Mucosa of rectum (tissue), 2 donors: ENCODE results near the gene DCTN5.

Experiments used
- H3K27ac ChIP-seq, 2 donors: one replicate each; pipeline ENCODE4 v1.7.0; 2013; ENCODE audit warnings: inconsistent platforms in 2 of 2, low read depth in 2 of 2, low read length in 2 of 2
- H3K27me3 ChIP-seq, 2 donors: one replicate each; pipeline ENCODE4 v1.7.0; 2013; ENCODE audit warnings: low read length in 2 of 2; ENCODE audit not compliant: control insufficient read depth in 2 of 2, insufficient read depth in 2 of 2
- H3K36me3 ChIP-seq, 2 donors: one replicate each; pipeline ENCODE4 v1.7.0; 2013; ENCODE audit warnings: low read length in 2 of 2; ENCODE audit not compliant: control insufficient read depth in 2 of 2, insufficient read depth in 2 of 2
- H3K4me1 ChIP-seq, 2 donors: one replicate each; pipeline ENCODE4 v1.7.0; 2013; ENCODE audit warnings: low read length in 2 of 2, mild to moderate bottlenecking in 1 of 2; ENCODE audit not compliant: control insufficient read depth in 2 of 2, insufficient read depth in 2 of 2
- H3K4me3 ChIP-seq, 2 donors: one replicate each; pipeline ENCODE4 v1.7.0; 2013; ENCODE audit warnings: low read length in 2 of 2
- H3K9ac ChIP-seq, 2 donors: one replicate each; pipeline ENCODE4 v1.7.0; 2013; ENCODE audit warnings: low read length in 2 of 2, low read depth in 1 of 2, mild to moderate bottlenecking in 1 of 2
- H3K9me3 ChIP-seq, 2 donors: one replicate each; pipeline ENCODE4 v1.7.0; 2013; ENCODE audit warnings: low read length in 2 of 2; ENCODE audit not compliant: control insufficient read depth in 2 of 2
- donor health status: healthy.
- donor health status: Normal muscosa, but diverticular disease.

Gene DCTN5

DNA sequence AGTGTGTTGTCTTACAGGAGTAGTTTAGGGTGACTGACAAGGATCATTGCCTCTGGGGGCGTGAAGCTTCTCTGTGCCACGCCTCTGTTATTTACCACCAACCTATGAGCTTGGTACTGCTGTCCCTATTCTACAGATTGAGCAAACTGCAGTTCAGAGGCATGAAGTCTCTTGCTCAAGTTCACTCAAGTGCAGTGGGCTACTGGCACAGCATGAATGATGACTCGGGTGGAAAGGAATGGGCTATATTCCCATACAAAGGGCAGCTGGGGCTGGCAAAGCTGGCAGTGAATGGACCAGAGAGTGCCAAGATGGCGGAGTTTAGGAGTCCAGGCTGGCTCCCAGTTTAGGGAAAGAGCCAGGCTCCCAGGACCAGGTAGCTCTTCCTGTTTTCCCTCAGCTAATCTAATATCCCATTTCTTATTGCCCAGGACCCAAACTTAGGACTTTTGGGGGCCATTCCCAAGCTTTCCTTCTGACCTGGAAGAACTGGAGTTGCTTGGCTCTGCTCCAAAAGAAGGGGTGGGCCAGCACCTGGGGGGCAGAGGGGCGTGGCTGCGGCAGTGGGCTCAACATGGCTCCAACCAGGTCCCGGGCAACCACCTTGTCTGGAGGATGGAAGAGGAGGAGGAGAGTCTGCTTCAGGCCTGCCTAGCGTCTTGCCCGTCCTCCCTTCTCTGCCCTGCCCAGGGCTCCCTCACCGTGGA, 50.4 kb downstream of the DCTN5 start:
- Histone ChIP-seq H3K9me3 (no peaks in the 10 kb centered on the region), H3K9ac (no peak overlapping the region), H3K36me3 (peaks cover 64 to 73% of the 10 kb centered on the region in 2 donors)

GRCh38 chr16:23692190-23692837, 51.0 kb downstream of the DCTN5 start:
- Histone ChIP-seq H3K36me3 (peaks cover 66 to 72% of the 10 kb centered on the region in 2 donors), H3K27me3 (no peaks in the 10 kb centered on the region), H3K4me1 (no peaks in the 10 kb centered on the region), H3K27ac (no peak overlapping the region), H3K4me3 (no peak overlapping the region), H3K9me3 (no peaks in the 10 kb centered on the region), H3K9ac (no peak overlapping the region)

More for the DNA sequence above, 50.4 kb downstream of the DCTN5 start:
- H3K27me3 ChIP-seq, result no peaks in the 10 kb centered on the region
- no peaks in the 10 kb centered on the region for H3K4me1 ChIP-seq
- H3K4me3 ChIP-seq, result no peak overlapping the region
- no peak overlapping the region for H3K27ac ChIP-seq

DNA sequence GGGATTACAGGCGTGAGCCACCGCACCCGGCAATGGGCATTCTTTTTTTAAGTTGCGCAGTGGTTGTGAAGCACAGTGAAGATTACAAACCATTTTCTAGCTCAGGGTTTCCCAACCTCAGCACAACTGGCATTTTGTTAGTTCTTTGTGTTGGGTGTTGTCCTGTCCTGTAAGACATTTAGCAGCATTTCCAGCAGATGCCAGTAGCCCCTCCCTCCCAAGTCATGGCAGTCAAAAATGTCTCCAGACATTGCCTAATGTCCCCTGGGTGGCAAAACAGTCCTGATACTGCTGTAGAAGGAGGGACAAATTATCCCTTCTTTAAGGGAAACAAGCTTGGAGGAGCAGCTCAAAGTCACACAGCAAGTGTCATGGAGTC, 53.0 kb downstream of the DCTN5 start:
- no peak overlapping the region for H3K4me3 ChIP-seq
- H3K27ac ChIP-seq, result no peak overlapping the region
- H3K27me3 ChIP-seq, result no peaks in the 10 kb centered on the region
- H3K36me3 ChIP-seq, result peaks cover 69 to 71% of the 10 kb centered on the region in 2 donors
- peaks cover 0 to 6% of the 10 kb centered on the region in 2 donors for H3K4me1 ChIP-seq
- no peak overlapping the region for H3K9ac ChIP-seq
- H3K9me3 ChIP-seq, result no peaks in the 10 kb centered on the region

- no peak overlapping the region for H3K4me3 ChIP-seq
- peaks cover 64 to 66% of the 10 kb centered on the region in 2 donors for H3K36me3 ChIP-seq
- H3K9me3 ChIP-seq, result no peaks in the 10 kb centered on the region
- H3K27ac ChIP-seq, result no peak overlapping the region
- no peak overlapping the region for H3K9ac ChIP-seq
- no peaks in the 10 kb centered on the region for H3K27me3 ChIP-seq
- H3K4me1 ChIP-seq, result peaks cover 0 to 9% of the 10 kb centered on the region in 2 donors
Measured at GRCh38 chr16:23694644-23695373, 53.5 kb downstream of the DCTN5 start.

GRCh38 chr16:23695756-23696155, 54.5 kb downstream of the DCTN5 start:
- Histone ChIP-seq H3K36me3 (peaks cover 62 to 65% of the 10 kb centered on the region in 2 donors), H3K9ac (no peak overlapping the region), H3K27me3 (no peaks in the 10 kb centered on the region), H3K4me3 (no peak overlapping the region), H3K9me3 (no peaks in the 10 kb centered on the region), H3K27ac (no peak overlapping the region), H3K4me1 (peaks cover 0 to 9% of the 10 kb centered on the region in 2 donors)

DNA sequence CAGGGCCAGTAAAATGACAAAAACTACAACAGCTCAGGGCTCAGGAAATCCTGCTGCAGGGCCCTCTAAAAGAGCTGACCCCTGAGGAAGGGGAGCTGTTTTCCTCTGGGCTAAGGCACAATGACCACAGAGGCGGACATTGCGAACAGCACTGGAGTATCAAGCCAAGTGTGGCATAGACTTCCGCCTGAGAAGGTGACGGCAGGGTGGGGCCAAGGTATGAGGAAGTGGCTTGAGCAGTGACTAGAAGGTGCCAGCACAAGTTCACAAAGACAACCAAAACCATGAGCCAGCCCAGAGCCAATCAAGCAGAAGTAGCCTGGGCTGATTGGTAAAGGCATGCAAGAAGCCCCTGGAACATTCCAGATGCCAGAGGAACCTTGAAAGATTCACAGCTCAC, 57.8 kb downstream of the DCTN5 start:
- Histone ChIP-seq H3K4me3 (peak overlapping the region in 1 of 2 donors; percentile 15), H3K36me3 (peaks cover 62 to 68% of the 10 kb centered on the region in 2 donors), H3K27me3 (no peaks in the 10 kb centered on the region), H3K9ac (peak overlapping the region; percentile 41 to 46), H3K9me3 (no peaks in the 10 kb centered on the region), H3K27ac (peak overlapping the region; percentile 80 to 85), H3K4me1 (peaks cover 0 to 9% of the 10 kb centered on the region in 2 donors)

- no peak overlapping the region for H3K4me3 ChIP-seq
- no peaks in the 10 kb centered on the region for H3K9me3 ChIP-seq
- H3K27ac ChIP-seq, result peak overlapping the region; percentile 48 to 62
- H3K36me3 ChIP-seq, result peaks cover 64 to 65% of the 10 kb centered on the region in 2 donors
- peaks cover 0 to 9% of the 10 kb centered on the region in 2 donors for H3K4me1 ChIP-seq
- H3K9ac ChIP-seq, result peak overlapping the region in 1 of 2 donors; percentile 12
- H3K27me3 ChIP-seq, result no peaks in the 10 kb centered on the region
Measured at GRCh38 chr16:23700093-23700492, 58.8 kb downstream of the DCTN5 start.

- Histone ChIP-seq H3K36me3 (peaks cover 67 to 69% of the 10 kb centered on the region in 2 donors), H3K4me3 (no peak overlapping the region), H3K9me3 (no peaks in the 10 kb centered on the region), H3K4me1 (peaks cover 0 to 9% of the 10 kb centered on the region in 2 donors), H3K9ac (no peak overlapping the region), H3K27me3 (no peaks in the 10 kb centered on the region), H3K27ac (peak overlapping the region; percentile 48)
Measured at GRCh38 chr16:23700509-23700908, 59.2 kb downstream of the DCTN5 start.

DNA sequence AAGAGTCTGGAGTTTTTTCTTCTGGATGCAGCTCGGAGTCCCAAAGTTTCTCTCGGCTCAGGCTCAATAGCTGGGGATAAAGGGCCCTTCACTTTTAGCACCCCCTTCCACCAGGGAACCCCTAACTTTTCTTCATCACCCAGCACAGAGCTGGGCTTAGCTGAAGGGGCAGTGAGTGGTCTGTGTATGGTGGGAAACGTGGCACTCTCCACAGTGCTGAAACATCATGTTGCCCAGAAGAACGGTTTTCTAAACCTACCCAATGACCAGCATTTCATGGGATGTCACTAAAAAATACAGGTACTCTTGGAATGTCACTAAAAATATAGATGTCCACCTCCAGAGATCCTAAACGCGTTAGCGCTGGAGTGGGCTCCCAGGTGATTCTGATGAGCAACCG, 59.8 kb downstream of the DCTN5 start:
- no peak overlapping the region for H3K9ac ChIP-seq
- H3K4me3 ChIP-seq, result no peak overlapping the region
- peaks cover 0 to 9% of the 10 kb centered on the region in 2 donors for H3K4me1 ChIP-seq
- peaks cover 68% of the 10 kb centered on the region in 2 donors for H3K36me3 ChIP-seq
- peak overlapping the region; percentile 48 for H3K27ac ChIP-seq
- no peaks in the 10 kb centered on the region for H3K27me3 ChIP-seq
- H3K9me3 ChIP-seq, result no peaks in the 10 kb centered on the region

- Histone ChIP-seq H3K36me3 (peaks cover 69 to 73% of the 10 kb centered on the region in 2 donors), H3K27ac (no peak overlapping the region), H3K27me3 (no peaks in the 10 kb centered on the region), H3K9me3 (no peaks in the 10 kb centered on the region), H3K9ac (no peak overlapping the region), H3K4me3 (no peak overlapping the region), H3K4me1 (peaks cover 0 to 9% of the 10 kb centered on the region in 2 donors)
Measured at GRCh38 chr16:23702951-23703350, 61.7 kb downstream of the DCTN5 start.
